ENCODE measurements around the gene UBR1.
"Not testable (repeated sequence)": the region's sequence is repeated elsewhere in the genome, so short reads cannot be mapped to it uniquely, and the experiment has no call there.

The UBR1 gene

DNA sequence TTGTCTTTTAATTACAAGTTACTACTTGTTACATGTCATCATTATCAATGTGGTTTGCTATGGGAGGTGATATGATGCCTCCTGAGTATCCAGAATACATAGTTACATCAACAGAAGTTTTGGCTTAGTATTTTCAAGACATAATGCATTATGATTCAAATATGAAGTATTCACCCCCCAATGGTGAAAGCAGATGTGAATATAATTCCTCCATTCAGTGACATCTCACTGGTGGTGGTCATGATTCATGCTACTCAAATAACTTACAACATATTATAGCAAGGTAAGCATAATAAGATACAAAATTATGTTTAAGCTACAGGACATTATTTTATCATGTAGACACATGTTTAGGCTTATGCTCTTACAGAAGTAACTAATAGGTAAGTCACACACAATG, 150.3 kb downstream of the UBR1 start:
- FAIRE-seq: no peak

DNA sequence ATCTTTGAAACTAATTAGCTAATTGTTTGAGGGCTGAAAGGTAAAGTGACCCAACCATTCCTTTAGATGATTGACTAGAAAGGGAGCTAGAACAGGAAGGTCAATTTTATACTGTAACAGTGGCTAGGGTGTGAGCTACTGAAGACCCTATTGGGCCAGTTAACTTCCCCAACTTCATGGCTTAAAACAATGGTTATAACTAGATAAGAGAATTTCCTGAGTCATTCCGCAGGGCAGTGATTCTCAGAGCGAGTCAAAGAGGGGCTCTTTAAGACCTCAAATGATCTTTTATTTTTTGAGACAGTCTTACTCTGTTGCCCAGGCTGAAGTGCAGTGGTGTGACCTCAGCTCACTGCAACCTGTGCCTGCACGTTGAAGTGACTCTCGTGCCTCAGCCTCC, 151.5 kb downstream of the UBR1 start:
- FAIRE-seq: no peak

DNA sequence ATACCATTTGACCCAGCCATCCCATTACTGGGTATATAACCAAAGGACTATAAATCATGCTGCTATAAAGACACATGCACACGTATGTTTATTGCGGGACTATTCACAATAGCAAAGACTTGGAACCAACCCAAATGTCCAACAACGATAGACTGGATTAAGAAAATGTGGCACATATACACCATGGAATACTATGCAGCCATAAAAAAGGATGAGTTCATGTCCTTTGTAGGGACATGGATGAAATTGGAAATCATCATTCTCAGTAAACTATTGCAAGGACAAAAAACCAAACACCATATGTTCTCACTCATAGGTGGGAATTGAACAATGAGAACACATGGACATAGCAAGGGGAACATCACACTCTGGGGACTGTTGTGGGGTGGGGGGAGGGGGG, 156.9 kb downstream of the UBR1 start:
- not testable (repeated sequence) for FAIRE-seq

DNA sequence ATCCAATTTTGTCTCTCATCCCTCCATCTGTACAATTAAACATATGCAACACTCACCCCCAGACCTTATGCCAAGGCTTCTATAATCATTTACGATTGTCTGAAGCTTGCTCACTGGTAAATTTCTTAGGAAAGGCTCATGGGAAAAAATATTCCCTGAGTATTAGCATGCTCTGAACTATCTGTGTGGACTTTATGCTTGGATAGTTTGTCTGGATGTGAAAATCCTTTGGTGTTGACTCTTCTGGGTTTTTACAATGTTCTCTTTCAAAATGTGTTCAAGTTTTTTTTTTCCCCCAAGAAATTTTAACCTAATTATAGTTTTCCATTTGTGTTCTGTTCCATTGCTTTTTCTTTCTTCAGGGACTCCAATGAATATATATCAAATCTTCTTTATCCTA, 165.3 kb downstream of the UBR1 start:
- no peak for FAIRE-seq

DNA sequence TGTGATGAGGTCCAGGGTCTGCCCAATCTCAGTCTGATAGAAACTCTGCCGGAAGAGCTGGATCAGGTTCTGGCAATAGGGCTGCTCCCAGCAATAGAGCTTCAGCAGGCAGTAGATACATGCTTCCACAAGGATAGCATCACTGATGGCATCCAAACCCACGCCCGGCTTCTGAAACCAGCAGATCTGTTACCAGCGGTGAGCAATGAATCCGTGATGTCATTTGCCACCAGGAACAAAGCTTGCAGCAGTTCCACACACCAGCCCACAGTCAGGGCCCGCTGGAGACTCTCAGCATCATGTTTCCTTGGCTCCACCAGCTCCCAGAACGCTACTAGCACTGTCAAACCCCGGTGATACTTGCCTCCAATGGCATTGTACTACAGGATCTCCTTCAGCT, 166.0 kb downstream of the UBR1 start:
- FAIRE-seq: no peak

DNA sequence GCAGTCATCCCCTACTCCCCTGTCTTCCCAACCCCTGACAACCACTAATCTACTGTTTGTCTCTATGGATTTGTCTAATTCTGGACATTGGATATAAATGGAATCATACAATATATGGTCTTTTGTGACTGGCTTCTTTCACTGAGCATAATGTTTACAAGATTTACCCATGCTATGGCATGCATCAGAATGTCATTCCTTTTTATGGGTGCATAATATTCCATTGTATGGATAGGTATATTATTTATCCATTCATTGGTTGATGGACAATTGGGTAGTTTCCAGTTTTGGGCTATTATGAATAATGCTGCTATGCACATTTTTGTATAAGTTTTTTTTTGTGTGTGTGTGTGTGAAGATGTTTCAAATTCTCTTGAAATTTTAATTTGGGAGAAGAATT, 168.7 kb downstream of the UBR1 start:
- no peak for FAIRE-seq

DNA sequence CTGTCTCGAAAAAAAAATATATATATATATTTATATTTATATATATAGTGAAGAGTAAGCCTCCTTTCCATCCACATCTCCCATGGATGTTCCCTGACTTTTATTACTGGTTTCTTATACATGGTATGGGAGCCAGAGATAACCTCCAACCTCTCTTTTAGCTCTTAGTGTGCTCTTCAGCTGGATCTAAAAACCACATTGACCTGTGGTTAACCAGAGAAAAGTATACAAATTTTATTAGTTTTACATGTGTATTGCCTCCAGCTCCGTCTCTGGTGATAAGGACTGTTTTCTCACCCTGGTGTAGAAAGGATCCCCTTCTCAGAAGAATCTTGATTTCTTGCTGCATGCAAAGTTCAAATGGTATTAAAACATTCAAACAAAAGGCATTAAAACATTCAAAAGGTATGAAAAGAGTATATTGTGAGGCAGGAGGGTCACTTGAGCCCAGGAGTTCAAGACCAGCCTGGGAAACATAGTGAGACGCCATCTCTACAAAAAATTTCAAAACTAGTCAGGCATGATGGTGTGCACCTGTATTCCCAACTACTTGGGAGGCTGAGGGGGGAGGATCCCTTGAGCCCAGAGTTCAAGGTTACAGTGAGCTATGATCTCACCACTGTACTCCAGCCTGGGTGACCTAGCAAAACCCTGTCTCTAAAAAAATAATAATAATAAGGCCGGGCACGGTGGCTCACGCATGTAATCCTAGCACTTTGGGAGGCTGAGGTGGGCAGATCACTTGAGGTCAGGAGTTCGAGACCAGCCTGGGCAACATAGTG, 171.8 kb downstream of the UBR1 start:
- FAIRE-seq: no peak

DNA sequence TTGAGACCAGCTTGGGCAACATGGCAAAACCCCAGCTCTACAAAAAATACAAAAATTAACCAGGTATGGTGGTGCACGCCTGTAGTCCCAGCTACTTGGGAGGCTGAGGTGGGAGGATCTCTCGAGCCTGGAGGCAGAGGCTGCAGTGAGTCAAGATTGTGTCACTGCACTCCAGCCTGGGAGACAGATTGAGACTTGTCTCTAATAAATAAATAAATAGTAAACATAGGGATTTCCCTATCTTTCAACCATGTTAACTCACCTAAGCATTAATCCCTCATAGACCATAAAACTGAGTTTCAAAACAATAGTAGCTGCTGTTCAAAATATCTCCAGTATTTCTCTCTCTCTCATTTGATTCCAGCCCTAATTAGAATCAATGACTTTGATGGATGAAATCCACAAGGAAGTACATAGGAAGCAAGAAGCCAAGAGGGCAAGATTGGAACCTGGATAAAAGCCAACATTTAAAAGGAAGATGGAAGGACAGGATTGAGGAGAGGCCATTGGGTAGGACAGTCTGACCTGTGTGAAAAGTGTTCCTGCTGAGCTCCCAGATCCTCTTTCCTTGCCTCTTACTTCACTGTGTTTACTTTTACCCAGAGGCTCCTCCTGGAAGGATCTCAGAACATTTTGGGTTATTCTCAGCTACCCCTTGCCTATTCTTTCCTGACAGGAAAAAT, 172.9 kb downstream of the UBR1 start:
- FAIRE-seq: no peak

DNA sequence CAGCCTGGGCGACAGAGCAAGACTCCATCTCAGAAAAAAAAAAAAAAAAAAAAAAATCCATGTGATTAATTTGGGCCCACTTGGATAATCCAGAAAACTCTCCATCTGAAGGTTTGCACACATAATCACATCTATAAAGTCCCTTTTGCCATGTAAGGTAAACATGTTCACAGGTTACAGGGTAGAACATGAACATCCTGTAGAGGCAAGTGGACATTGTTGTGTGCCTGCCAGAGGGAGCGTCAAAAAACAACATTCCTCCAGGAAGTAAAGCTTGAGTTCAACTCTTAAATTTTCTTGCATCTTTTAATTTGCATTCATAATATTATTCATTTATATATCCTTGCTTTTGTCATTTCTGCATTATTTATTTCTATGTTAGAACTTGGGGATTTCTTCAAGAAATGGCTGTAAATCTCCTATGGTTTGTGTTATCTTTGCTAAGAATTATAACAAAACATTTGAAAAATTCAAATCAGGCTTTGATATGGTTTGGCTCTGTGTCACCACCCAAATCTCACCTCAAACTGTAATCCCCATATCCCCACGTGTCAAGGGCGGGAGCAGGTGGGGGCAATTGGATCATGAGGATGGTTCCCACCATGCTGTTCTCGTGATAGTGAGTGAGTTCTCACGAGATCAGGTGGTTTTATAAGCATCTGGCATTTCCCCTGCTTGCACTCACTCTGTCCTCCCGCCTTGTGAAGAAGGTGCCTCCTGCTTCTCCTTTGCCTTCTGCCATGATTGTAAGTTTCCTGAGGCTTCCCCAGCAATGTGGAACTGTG, 173.9 kb downstream of the UBR1 start:
- no peak for FAIRE-seq

DNA sequence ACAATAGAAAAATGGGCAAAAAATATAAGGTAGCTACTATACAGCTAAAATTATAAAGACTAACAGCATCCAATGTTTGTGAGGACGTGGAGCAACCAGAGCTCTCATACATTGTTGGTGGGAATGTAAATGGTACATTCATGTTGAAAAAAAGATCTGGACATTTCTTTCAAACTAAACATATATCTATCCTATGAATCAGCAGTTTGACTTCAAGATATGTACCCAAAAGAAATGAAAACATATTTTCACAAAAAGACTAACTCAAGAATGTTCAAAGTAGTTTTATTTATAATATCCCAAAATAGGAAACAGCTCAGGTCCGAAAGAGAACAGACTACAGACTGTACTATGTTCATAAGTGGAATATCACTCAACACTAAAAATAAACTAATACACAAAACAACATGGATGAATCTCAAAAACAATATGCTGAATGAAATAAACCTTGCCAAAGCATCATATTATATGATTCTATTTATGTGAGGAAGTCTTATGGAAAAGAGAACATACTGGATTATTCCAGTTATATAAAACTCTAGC, 176.5 kb downstream of the UBR1 start:
- FAIRE-seq: no peak

DNA sequence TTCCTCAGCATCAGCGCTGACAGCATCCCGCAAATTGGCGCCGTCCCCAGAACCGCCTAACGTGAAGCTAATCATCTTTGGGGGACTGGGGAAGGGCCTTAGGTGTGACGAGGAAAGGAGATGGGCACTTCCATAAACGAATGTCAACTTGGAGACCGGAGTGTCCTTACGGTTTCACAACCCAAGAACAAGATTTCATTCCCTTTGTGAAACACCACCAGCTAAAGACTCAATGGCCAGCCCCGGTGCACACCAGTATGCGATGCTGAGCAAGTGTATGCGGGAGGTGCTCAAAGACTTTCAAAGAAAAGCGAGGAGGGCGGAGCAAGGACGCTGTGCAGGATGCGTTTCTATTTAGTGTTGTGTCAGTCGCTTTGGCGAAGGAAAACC, 184.5 kb downstream of the UBR1 start:
- FAIRE-seq: no peak

DNA sequence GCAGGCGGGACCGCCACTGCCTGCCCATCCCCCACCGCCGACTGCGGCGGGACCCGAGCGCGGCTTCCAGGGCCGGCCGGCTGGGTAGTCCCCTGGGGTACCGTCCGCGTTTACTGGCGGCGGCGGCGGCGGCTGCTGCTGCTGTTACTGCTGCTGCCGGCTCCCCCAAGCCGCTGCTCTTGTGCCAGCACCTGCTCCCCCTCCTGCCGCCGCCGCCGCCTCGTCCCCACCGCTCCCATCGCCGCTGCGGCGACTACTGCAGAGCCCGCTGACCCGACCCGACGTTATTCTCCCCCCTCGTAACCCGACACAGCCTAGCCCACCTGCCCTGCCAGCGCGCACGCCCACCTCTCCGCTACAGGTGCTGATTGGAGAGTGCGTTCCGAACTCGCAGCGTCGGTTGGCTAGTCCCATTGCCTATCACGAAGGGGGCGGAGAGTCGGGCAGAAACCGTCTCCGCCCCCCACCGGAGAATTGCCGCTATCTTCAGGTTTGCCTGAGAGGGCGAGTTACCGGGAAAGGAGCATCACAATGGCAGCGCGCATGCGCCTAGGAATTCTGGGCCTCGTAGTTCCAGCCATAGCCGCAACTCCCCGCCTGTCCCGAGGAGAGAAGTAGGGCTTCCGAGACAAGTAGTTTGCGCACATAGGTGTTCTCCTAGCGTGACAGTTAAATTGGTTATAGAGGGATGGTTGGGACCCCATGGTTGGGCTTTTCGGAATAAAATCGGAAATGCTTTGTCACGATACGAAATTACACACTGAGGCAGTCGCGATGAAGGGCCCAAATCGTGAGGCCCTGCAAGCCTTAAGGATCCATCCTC, 185.1 kb downstream of the UBR1 start, which contains the start of gene TTBK2:
Gene TTBK2 (minus strand): TSS at position 260 of the 823 bp plus-strand sequence. CDS start 42,161 bp downstream, outside the sequence.
- FAIRE-seq: peak; percentile 57

DNA sequence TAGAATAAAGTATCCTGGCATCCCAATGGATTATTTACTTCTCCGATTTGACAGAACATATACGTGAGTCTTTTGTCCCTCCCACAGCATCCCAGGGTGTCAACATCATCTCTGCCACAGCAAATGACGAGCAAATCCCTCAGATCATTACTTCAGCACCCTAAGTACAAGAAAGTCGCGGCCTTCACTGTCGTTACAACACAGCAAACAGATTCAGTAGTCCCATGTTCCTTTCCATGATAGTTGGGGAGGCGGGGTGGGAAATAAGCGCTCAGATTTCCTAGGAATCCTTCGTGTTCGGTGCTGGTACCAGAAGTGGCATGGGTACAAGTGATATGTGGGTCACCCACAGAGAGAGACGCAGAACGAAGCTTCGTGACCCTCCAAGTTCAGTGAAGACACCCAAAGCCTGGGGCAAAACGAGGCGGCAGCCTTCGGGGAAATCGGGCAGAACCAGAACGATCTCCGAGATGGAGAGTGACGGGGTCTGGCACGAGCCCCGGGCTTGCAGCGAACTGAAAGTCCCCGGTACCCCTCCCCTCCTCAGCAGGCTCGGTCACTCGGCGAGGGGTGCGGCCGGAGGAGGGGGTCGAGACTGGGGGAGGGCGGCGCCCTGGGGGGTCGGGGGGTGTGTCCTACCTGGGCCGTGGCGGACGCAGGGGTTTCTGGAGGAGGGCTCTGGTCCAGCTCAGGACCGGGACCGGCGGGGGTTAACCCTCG, 185.9 kb downstream of the UBR1 start:
- no peak for FAIRE-seq

DNA sequence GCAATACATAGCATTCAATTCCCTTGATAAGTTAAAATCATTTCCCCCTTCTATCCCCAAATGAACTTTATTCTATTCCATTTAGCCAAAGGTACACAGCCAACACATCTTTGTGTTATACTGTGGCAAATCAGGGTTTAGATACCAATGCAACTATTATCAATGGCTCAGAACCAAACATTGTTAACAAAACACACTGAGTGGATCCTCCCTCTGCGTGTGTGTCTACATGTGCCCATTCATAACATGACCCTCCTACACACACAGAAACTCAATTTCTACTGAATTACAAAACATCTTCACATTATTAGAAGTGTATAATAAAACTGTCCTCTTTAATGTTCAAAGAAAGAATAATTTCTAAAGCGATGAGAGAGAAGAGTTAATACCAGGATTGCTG, 186.5 kb downstream of the UBR1 start:
- no peak for FAIRE-seq

DNA sequence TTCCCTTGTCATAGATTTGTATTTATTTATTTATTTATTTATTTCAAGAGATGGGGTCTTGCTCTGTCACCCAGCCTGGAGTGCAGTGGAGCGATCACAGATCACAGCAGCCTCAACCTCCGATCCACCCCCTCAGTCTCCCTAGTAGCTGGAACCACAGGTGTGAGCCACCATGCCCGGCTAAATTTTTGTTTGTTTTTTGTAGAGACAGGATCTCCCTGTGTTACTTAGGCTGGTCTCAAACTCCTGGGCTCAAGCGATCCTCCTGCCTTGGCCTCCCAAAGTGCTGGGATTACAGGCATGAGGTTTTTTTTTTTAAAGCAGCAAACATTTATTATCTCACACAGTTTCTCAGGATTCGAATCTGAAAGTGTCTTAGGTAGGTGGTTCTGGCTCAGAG, 187.8 kb downstream of the UBR1 start:
- FAIRE-seq: no peak

DNA sequence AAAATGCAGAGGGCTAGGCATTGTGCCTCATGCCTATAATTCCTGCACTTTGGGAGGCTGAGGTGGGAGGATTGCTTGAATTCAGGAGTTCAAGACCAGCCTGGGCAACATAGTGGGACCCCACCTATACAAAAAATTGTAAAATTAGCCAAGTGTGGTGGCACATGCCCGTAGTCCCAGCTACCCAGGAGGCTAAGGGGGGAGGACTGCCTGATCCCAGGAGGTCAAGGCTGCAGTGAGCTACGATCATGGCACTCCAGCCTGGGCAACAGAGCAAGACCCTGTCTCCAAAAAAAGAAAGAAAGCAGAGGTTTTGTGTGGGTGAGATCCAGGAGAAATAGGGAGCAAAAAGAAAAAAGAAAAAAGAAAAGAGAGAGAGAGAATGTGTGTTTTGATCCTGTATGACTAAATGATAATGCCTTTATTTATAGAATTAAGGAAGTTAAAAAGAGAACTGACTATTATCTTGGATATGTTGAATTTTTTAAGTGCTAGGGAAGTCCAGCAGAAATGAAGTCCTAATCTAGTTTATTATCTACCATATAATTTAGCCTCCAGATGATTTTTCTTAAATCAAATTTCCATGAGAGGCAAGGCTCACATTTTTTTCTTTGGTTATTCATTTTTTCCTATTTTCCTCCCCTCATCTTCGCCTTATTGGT, 190.1 kb downstream of the UBR1 start:
- FAIRE-seq: no peak

DNA sequence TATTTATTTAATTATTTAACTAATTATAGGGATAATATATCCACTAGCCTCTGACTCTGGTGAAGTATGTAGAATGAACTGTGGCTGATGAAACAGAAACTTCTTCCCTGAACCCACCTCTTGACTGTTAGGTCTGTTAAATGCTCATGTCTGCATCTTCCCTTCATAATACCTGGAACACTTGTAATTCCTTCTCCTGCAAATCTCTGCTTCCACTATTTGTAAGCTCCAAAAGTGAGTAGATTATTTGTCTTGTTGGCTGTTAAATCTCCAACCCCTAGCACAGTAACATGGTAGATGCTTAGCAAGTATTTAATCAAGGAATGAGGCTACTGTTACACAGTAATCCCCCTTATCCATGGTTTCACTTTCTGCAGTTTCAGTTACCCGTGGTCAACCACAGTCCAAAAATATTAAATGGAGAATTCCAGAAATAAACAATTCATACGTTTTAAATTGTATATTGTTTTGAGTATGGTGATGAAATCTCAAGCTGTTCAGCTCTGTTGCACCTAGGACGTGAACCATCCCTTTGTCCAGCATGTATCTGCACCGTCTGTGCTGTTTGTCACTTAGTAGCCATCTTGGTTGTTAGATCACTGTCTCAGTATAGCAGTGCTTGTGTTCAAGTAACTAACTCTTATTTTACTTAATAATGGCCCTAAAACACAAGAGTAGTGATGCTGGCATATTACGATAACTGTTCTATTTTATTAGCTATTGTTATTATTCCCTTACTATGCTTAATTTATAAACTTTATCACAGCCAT, 190.9 kb downstream of the UBR1 start:
- no peak for FAIRE-seq

DNA sequence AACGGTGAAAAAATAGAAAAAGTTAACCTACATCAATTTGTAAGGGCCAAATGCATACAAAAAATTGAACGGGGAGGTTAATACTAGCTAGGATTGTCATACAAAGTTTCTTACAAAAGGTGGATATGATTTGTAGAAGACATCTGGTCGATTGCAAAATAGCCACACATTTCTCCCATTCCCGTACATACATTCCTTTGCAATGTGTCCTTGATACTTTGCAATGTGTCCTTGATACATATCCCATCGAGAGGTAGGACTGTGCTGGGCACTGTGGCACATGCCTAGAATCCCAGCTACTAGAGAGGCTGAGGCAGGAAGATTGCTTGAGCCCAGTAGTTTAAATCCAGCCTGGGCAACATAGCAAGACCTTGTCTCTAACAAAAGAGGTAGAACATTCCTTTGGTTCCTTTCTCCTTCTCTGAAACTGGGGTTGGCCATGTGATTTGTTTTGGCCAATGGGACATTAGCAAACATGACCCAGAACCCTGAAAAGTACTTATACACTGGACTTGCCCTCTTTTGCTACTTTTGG, 194.7 kb downstream of the UBR1 start:
- no peak for FAIRE-seq

DNA sequence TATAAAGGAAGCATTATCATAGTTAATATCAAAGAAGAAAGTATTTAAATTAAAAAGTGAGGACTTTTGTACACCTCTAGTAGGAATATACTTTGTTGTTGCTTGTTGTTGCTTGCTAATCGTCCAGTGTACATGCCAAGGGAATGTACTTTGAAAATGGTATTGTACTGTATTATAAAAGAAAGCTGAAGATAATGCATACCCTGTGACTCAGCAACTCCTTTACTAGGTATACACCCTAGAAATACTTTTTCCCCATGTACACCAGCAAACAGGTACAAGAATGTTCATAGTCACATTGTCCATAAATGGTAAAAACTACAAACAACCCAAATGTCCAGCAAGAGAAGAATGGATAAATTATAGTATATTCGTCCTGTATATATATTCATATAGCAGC, 197.3 kb downstream of the UBR1 start:
- FAIRE-seq: no peak

All from colon (tissue), 2 donors.